B cell (primary cell): ENCODE data around the gene GATAD2B. TPM values are rescaled to one million over a fixed set of nuclear protein-coding genes. Genes with fewer than 3 reads are reported as not detected.

ENCODE experiments used
- ATAC-seq: fragments of 200-7000 bp; cut with Tn5 transposase; one replicate; pipeline ENCODE4 v1.10.0; 2021; ENCODE audit warnings: low read depth, mild to moderate bottlenecking, moderate number of reproducible peaks, moderate library complexity
- CTCF ChIA-PET: fragments of 350-600 bp; sonication (Branson Sonifier 250); formaldehyde crosslinking; loops from one replicate; lab custom pipeline; 2021; ENCODE audit warnings: antibody characterized with exemption, inconsistent platforms; lab: Charles Lee
- POLR2A ChIA-PET: fragments of 350-600 bp; sonication (Branson Sonifier 250); formaldehyde crosslinking; loops from one replicate; lab custom pipeline; 2021; ENCODE audit warnings: antibody characterized with exemption; lab: Charles Lee
- DNase-seq: peaks from one replicate; pipeline ENCODE4 v3.0.0; 2013
- H2AFZ ChIP-seq: 2 replicates; pipeline ENCODE4 v1.6.1; 2012; ENCODE audit warnings: mild to moderate bottlenecking, low read depth, low read length; ENCODE audit not compliant: insufficient read depth, poor library complexity, severe bottlenecking
- H3K27ac ChIP-seq, 2 donors: 1 replicate in 1 of 2; 2 replicates in 1 of 2; pipeline ENCODE4 v1.5.1; 2012 to 2013; ENCODE audit warnings: low read length in 2 of 2, mild to moderate bottlenecking in 2 of 2, moderate library complexity in 1 of 2
- H3K27me3 ChIP-seq, 4 experiments: fragments of 200-600 bp in 1 of 4; sonication (generic) in 1 of 4; replicated peaks in 1 of 4; 1 replicate in 2 of 4; 2 replicates in 2 of 4; pipeline versions ENCODE4 v1.6.1 to v1.7.0; 2013 to 2016; ENCODE audit warnings: low read length in 3 of 4, mild to moderate bottlenecking in 2 of 4, mixed read lengths in 1 of 4, moderate library complexity in 1 of 4; ENCODE audit not compliant: insufficient read depth in 4 of 4, control insufficient read depth in 3 of 4; ENCODE audit errors: control extremely low read depth in 1 of 4
- H3K36me3 ChIP-seq, 2 experiments: replicated peaks in 1 of 2; 1 replicate in 1 of 2; 2 replicates in 1 of 2; pipeline versions ENCODE4 v1.6.1 to v1.7.1; 2013; ENCODE audit warnings: low read length in 1 of 2; ENCODE audit not compliant: insufficient read depth in 2 of 2, control insufficient read depth in 1 of 2; ENCODE audit errors: control extremely low read depth in 1 of 2, extremely low read depth in 1 of 2
- H3K4me1 ChIP-seq, 2 donors: fragments of 200-600 bp in 1 of 2; sonication (generic) in 1 of 2; 1 replicate in 1 of 2; 2 replicates in 1 of 2; pipeline versions ENCODE4 v1.5.1 to v1.6.1; 2013 to 2017; ENCODE audit warnings: low read length in 2 of 2; ENCODE audit not compliant: control insufficient read depth in 2 of 2, insufficient read depth in 2 of 2
- H3K4me2 ChIP-seq: replicated peaks from 2 replicates; pipeline ENCODE3; 2012; ENCODE audit warnings: mild to moderate bottlenecking, low read depth, low read length; ENCODE audit not compliant: poor library complexity, severe bottlenecking
- H3K4me3 ChIP-seq, 5 experiments: fragments of 200-600 bp in 1 of 5; sonication (generic) in 1 of 5; 1 replicate in 3 of 5; 2 replicates in 2 of 5; pipeline versions ENCODE4 v1.5.1 to v1.7.0; 2011 to 2016; ENCODE audit warnings: low read length in 4 of 5, mild to moderate bottlenecking in 4 of 5, low read depth in 2 of 5, control low read depth in 1 of 5, moderate library complexity in 1 of 5; ENCODE audit not compliant: insufficient read depth in 1 of 5; ENCODE audit errors: control extremely low read depth in 1 of 5, extremely low read depth in 1 of 5
- H3K79me2 ChIP-seq: fragments of 200-600 bp; sonication (generic); one replicate; pipeline ENCODE4 v1.6.0; 2016; ENCODE audit warnings: low read length; ENCODE audit not compliant: control insufficient read depth, insufficient read depth
- H3K9ac ChIP-seq: fragments of 200-600 bp; sonication (generic); 2 replicates; pipeline ENCODE4 v1.6.1; 2017; ENCODE audit warnings: mild to moderate bottlenecking, low read length, moderate library complexity
- H3K9me3 ChIP-seq, 3 donors: one replicate each; pipeline versions ENCODE4 v1.6.1 to v1.7.1; 2013; ENCODE audit warnings: low read length in 2 of 3; ENCODE audit not compliant: control insufficient read depth in 2 of 3, insufficient read depth in 1 of 3; ENCODE audit errors: control extremely low read depth in 1 of 3
- H4K20me1 ChIP-seq: 2 replicates; pipeline ENCODE4 v1.6.0; 2012; ENCODE audit warnings: mild to moderate bottlenecking, low read length; ENCODE audit not compliant: insufficient read depth, control insufficient read depth, poor library complexity, severe bottlenecking
- H3K27ac Mint-ChIP-seq: one replicate; pipeline ENCODE4 v1.8.0; 2021; ENCODE audit warnings: mixed read lengths
- H3K27me3 Mint-ChIP-seq: one replicate; pipeline ENCODE4 v1.8.0; 2021; ENCODE audit warnings: mixed read lengths
- H3K4me1 Mint-ChIP-seq: one replicate; pipeline ENCODE4 v1.8.0; 2021; ENCODE audit warnings: mixed read lengths
- H3K4me3 Mint-ChIP-seq: one replicate; pipeline ENCODE4 v1.8.0; 2021; ENCODE audit warnings: mixed read lengths
- H3K9me3 Mint-ChIP-seq: one replicate; pipeline ENCODE4 v1.8.0; 2022; ENCODE audit warnings: mixed read lengths; ENCODE audit not compliant: insufficient read depth
- CTCF ChIP-seq: fragments of 200-600 bp; IDR thresholded peaks from one replicate; pipeline ENCODE4 v1.8.0; 2022; ENCODE audit warnings: antibody characterized with exemption, mild to moderate bottlenecking
- EZH2 ChIP-seq: IDR thresholded peaks from 2 replicates; pipeline ENCODE4 v1.6.1; 2012; ENCODE audit warnings: borderline replicate concordance, low read depth, mild to moderate bottlenecking, moderate library complexity, low read length; ENCODE audit not compliant: insufficient read depth, poor library complexity, severe bottlenecking
- WGBS: methylation state at CpG from one replicate; pipeline ENCODE4 v1.1.5; 2013; ENCODE audit warnings: missing lambda C conversion rate; ENCODE audit not compliant: insufficient coverage; 5-methylcytosine and 5-hydroxymethylcytosine counted together
- intact Hi-C: fragments of 100-400 bp; cut with micrococcal nuclease; formaldehyde crosslinking; loops from one replicate; pipeline ENCODE4 v1.10.0; 2022
- polyA plus RNA-seq: library from polyadenylated mRNA; depleted of rRNA; stranded (reverse); fragments of >200 nt; gene quantifications from 2 replicates; pipeline ENCODE4 v1.2.3, GENCODE V29; 2012
- total RNA-seq, 2 donors: library from RNA; stranded (reverse); fragments of 120-200 nt in 1 of 2; gene quantifications; 1 replicate in 1 of 2; 2 replicates in 1 of 2; pipeline versions ENCODE4 v1.2.3 to v1.2.4, GENCODE V29; 2013 to 2022

The GATAD2B gene
- total and polyA plus RNA-seq, 2 donors (not counting 1 experiment from before 2014, with no cell fraction given) = 16.7 to 105 TPM

GRCh38 chr1:153816283-153816889, 106.4 kb downstream of the GATAD2B start:
- Mint-ChIP-seq H3K9me3 (no peaks in the 10 kb centered on the region), H3K27me3 (no peaks in the 10 kb centered on the region), H3K4me3 (no peak overlapping the region), H3K27ac (no peak overlapping the region), H3K4me1 (peaks cover 3% of the 10 kb centered on the region)
- Histone ChIP-seq H3K4me3 (no peak overlapping the region), H3K79me2 (peaks cover 33% of the 10 kb centered on the region), H3K36me3 (peaks cover 5 to 70% of the 10 kb centered on the region in 2 experiments), H2AFZ (no peak overlapping the region), H3K4me2 (no peak overlapping the region), H3K9me3 (no peaks in the 10 kb centered on the region), H3K27ac (no peak overlapping the region), H3K9ac (no peak overlapping the region), H4K20me1 (peaks cover 4% of the 10 kb centered on the region), H3K4me1 (peaks cover 0 to 1% of the 10 kb centered on the region in 2 donors), H3K27me3 (no peaks in the 10 kb centered on the region)
- WGBS = 95% methylated on average over 10 of the region's 13 CpGs
- ATAC-seq (no peak), DNase-seq (no peak)
- no peak for TF ChIP-seq CTCF
- no peak for TF ChIP-seq EZH2
- intact Hi-C loops = no loop called here
- CTCF ChIA-PET = interaction anchor here (2.0 to 7.7 kb wide), 2 partner anchors 19 to 169 kb away, joined by 9 to 68 read pairs; partner anchors contain the start of gene RAB13
- POLR2A ChIA-PET = no interaction called here
